Thyroid gland (tissue), 4 donors: ENCODE data around the gene PSMC3. TPM values are rescaled to one million over a fixed set of nuclear protein-coding genes. Genes with fewer than 3 reads are reported as not detected.

Source experiments
- DNase-seq, 2 donors: peaks; one replicate each; pipeline ENCODE4 v3.0.0-alpha.2; 2019
- H3K27ac ChIP-seq, 3 donors: fragments of 200-600 bp; sonication (generic); 1 replicate in 2 of 3; 2 replicates in 1 of 3; pipeline ENCODE4 v1.5.1; 2016 to 2019; ENCODE audit warnings: mild to moderate bottlenecking in 1 of 3, moderate library complexity in 1 of 3
- H3K27me3 ChIP-seq: fragments of 200-600 bp; sonication (generic); one replicate; pipeline ENCODE4 v1.5.1; 2019
- H3K36me3 ChIP-seq, 2 donors: fragments of 200-600 bp; sonication (generic); one replicate each; pipeline ENCODE4 v1.5.1; 2016 to 2019
- H3K4me1 ChIP-seq, 2 donors: fragments of 200-600 bp; sonication (generic); one replicate each; pipeline ENCODE4 v1.5.1; 2017 to 2019
- H3K4me3 ChIP-seq, 3 donors: fragments of 200-600 bp; sonication (generic); replicated peaks in 1 of 3; 1 replicate in 2 of 3; 2 replicates in 1 of 3; pipeline ENCODE4 v1.5.1; 2016; ENCODE audit warnings: mild to moderate bottlenecking in 1 of 3
- H3K9me3 ChIP-seq: fragments of 200-600 bp; sonication (generic); one replicate; pipeline ENCODE4 v1.5.1; 2017
- POLR2A ChIP-seq, 2 donors: fragments of 450-650 bp; IDR thresholded peaks; one replicate each; pipeline ENCODE4 v1.6.1; 2017; ENCODE audit warnings: antibody characterized with exemption in 2 of 2, mild to moderate bottlenecking in 2 of 2, moderate library complexity in 1 of 2
- WGBS, 2 donors: methylation state at CpG; one replicate each; pipeline ENCODE4 v1.1.5; 2017; 5-methylcytosine and 5-hydroxymethylcytosine counted together
- intact Hi-C: fragments of 100-400 bp; cut with DNase I; formaldehyde crosslinking; loops from one replicate; pipeline ENCODE4 v1.15.1; 2023
- total RNA-seq, 4 donors: library from RNA; depleted of rRNA; stranded (reverse); fragments of >200 nt; gene quantifications; one replicate each; pipeline ENCODE4 v1.2.3, GENCODE V29; 2016
- TF ChIP-seq, protein P1 (sequence below), 6 experiments: fragments of 200-600 bp in 3 of 6; fragments of 450-650 bp in 3 of 6; sonication (generic) in 3 of 6; IDR thresholded peaks; one replicate each; pipeline ENCODE4 v1.5.1; 2016 to 2019; ENCODE audit warnings: antibody characterized with exemption in 6 of 6, mild to moderate bottlenecking in 2 of 6, inconsistent platforms in 1 of 6, moderate library complexity in 1 of 6

PSMC3 gene
- 100 to 1,000 TPM in 2 of 4 donors, 10 to 100 TPM in 2; 92.7 to 240 (median 123) TPM for total RNA-seq

GRCh38 chr11:47426062-47426956, at the start of gene PSMC3:
Gene PSMC3 (minus strand): TSS chr11:47426439. CDS start chr11:47426279, 160 bp downstream.
- peak; percentile 99 for DNase-seq
- TF ChIP-seq, protein P1, sequence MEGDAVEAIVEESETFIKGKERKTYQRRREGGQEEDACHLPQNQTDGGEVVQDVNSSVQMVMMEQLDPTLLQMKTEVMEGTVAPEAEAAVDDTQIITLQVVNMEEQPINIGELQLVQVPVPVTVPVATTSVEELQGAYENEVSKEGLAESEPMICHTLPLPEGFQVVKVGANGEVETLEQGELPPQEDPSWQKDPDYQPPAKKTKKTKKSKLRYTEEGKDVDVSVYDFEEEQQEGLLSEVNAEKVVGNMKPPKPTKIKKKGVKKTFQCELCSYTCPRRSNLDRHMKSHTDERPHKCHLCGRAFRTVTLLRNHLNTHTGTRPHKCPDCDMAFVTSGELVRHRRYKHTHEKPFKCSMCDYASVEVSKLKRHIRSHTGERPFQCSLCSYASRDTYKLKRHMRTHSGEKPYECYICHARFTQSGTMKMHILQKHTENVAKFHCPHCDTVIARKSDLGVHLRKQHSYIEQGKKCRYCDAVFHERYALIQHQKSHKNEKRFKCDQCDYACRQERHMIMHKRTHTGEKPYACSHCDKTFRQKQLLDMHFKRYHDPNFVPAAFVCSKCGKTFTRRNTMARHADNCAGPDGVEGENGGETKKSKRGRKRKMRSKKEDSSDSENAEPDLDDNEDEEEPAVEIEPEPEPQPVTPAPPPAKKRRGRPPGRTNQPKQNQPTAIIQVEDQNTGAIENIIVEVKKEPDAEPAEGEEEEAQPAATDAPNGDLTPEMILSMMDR (IDR thresholded peaks at IDR 0.05): peak in 1 of 6 experiments; percentile 7
- TF ChIP-seq POLR2A (IDR thresholded peaks at IDR 0.05): peak in 1 of 2 donors; percentile 54
- Histone ChIP-seq H3K9me3 (no peaks in the 10 kb centered on the region), H3K36me3 (peaks cover 17 to 32% of the 10 kb centered on the region in 2 donors), H3K4me3 (peak within 1 kb of the TSS; percentile 63 to 99 (median 86)), H3K27me3 (no peaks in the 10 kb centered on the region), H3K4me1 (peaks cover 11 to 12% of the 10 kb centered on the region in 2 donors), H3K27ac (peak within 1 kb of the TSS; percentile 90 to 93 (median 92))
- 1 to 2% methylated on average over 49 to 55 of the region's 62 CpGs for WGBS, 2 donors
- intact Hi-C loops: no loop called here

- no peaks in the 10 kb centered on the region for H3K27me3 ChIP-seq
- H3K4me3 ChIP-seq: no peak overlapping the region
- WGBS, 2 donors: 82 to 87% methylated on average over 3 to 4 of the region's 4 CpGs
- no peak for DNase-seq
- intact Hi-C loops: loop anchor here (10.0 kb wide), 1 partner anchor 84 kb away; the partner anchor contains the start of gene CELF1
- peaks cover 46 to 49% of the 10 kb centered on the region in 2 donors for H3K36me3 ChIP-seq
- H3K9me3 ChIP-seq: no peaks in the 10 kb centered on the region
- TF ChIP-seq, protein P1 (IDR thresholded peaks at IDR 0.05): no peak
- no peak for TF ChIP-seq POLR2A (IDR thresholded peaks at IDR 0.05)
- no peak overlapping the region for H3K27ac ChIP-seq
- peaks cover 30 to 34% of the 10 kb centered on the region in 2 donors for H3K4me1 ChIP-seq
These were observed 44.4 kb upstream of the PSMC3 start for GRCh38 chr11:47470671-47471070.

DNA sequence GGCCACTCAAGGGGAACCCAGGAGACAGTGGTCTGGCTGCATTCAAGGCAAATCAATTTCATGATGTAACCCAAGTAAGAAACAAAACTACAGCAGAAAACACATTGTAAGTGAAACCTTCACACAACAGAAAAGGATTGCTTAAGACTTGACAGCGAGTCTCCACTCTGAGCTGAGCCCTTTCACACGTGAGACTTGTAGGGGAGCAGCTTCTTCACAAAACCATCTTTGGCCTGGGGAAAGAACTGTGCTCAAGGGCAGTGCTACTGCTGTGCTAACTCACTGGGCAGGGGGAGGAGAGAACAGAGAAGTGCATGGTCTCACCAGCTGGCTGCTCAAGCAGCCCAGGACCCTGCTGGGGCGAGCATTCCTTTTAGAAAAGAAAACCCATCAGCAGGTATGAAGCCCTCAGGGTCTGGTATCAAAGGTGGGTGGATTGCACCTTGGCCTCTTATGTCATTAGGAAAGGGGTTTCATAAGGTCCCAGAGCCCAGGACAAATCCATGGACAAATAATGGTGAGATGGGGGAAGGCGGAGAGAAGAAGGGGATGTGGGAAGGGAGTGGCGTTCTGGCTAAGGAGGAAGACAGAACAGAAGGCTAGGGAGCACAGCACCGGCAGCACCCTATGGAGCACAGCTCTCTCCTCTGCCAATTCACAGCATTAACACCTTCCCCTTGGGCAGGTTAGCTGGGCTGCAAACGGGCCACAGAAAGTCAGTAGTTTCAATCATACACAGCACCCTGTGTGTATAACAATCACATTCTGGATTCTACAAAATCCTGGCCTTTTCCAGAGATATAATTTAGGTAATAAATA, 43.3 kb upstream of the PSMC3 start:
- TF ChIP-seq, protein P1 (IDR thresholded peaks at IDR 0.05): no peak
- TF ChIP-seq POLR2A (IDR thresholded peaks at IDR 0.05): no peak
- H3K27me3 ChIP-seq: no peaks in the 10 kb centered on the region
- H3K36me3 ChIP-seq: peaks cover 35 to 39% of the 10 kb centered on the region in 2 donors
- intact Hi-C loops: loop anchor here (10.0 kb wide), 1 partner anchor 85 kb away; the partner anchor contains the start of gene CELF1
- DNase-seq: no peak
- 88 to 91% methylated on average over 7 of the region's 7 CpGs for whole genome bisulfite sequencing, 2 donors
- peak overlapping the region in 1 of 3 donors; percentile 34 for H3K27ac ChIP-seq
- no peak overlapping the region for H3K4me3 ChIP-seq
- peaks cover 30 to 39% of the 10 kb centered on the region in 2 donors for H3K4me1 ChIP-seq
- no peaks in the 10 kb centered on the region for H3K9me3 ChIP-seq

DNA sequence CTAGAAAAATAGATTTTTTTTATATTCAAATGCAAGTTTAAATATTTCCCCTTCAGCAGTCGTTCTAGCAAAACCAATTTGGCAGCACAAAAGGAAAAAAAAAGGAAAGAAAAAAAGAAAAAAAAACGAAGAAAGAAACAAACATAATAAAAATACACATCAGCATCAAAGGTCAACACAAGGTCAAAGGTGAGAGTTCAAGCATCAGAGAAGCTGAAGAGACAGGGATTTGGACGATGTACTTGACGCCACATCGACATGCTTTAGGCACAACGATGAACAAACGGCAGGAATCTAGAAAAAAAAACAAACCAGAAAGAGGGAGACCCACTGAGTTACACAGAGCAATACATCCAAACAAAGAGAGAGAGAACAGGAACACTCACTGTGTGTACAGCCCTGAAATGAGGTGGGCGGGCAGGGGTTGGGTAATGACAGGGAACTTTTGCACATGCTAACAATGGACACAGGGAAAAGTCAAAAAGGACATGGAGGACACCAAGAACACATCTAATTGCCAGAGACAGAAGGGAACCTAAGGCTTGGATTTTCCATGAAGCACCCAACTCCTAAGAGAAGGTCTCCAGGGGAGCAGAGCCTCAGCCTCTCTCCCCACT, 42.5 kb upstream of the PSMC3 start:
- Histone ChIP-seq H3K9me3 (no peaks in the 10 kb centered on the region), H3K27ac (peak overlapping the region in 1 of 3 donors; percentile 31), H3K4me1 (peaks cover 30 to 39% of the 10 kb centered on the region in 2 donors), H3K36me3 (peaks cover 28 to 32% of the 10 kb centered on the region in 2 donors), H3K27me3 (no peaks in the 10 kb centered on the region), H3K4me3 (no peak overlapping the region)
- no peak for TF ChIP-seq POLR2A (IDR thresholded peaks at IDR 0.05)
- TF ChIP-seq, protein P1 (IDR thresholded peaks at IDR 0.05): no peak
- DNase-seq: peak; percentile 27 to 28
- WGBS, 2 donors: 48 to 53% methylated on average over 8 of the region's 8 CpGs
- intact Hi-C loops: no loop called here
